Measurements from ENCODE around the gene RASSF8. TPM values are rescaled to one million over a fixed set of nuclear protein-coding genes. Genes with fewer than 3 reads are reported as not detected.

RASSF8 gene
- total RNA-seq, 4 donors from 2014 or later, result 3.6 to 15.1 (median 8.8) TPM

DNA sequence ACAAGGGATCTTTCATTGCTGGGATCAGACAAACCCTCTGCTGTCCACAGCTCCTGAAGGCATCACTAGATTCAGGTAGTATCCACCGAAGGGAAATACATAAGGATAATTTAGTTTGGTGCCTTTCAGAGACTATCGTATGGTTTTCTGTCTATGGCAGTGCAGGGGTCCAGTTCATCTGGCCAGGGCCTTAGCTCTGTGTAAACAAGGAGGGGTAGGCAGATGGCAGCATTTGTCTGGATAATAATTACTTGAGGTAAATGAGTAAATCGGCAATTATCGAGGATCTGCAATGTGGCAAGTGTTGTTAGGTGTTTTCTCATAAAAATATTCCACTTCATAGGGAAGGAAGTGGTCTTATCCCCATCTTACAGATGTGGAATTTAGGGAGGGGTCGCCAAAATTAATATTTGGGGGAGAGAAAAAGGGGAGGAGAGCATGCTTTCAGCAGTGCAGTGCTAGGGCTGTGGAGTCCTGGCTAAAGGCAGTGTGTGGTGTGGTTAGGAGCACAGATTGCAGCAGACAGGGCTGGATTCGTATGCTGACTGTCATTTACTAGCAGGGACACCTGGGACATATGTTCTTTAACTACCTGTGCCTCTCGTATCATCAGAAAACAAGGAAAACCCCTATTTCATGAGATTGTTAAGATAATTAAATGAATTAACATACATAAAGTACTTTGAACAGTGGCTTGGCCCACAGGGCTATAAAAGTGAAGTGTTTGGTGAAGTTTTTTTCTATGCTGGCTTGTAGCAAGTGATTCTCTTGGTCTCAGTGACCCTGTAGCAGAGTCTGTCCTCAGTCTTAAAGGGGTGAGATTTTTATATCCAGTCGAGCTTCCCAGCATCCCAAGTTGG, 27.1 kb downstream of the RASSF8 start:
- TF ChIP-seq POLR2A (IDR thresholded peaks at IDR 0.05), result no peak
- TF ChIP-seq, protein P1, sequence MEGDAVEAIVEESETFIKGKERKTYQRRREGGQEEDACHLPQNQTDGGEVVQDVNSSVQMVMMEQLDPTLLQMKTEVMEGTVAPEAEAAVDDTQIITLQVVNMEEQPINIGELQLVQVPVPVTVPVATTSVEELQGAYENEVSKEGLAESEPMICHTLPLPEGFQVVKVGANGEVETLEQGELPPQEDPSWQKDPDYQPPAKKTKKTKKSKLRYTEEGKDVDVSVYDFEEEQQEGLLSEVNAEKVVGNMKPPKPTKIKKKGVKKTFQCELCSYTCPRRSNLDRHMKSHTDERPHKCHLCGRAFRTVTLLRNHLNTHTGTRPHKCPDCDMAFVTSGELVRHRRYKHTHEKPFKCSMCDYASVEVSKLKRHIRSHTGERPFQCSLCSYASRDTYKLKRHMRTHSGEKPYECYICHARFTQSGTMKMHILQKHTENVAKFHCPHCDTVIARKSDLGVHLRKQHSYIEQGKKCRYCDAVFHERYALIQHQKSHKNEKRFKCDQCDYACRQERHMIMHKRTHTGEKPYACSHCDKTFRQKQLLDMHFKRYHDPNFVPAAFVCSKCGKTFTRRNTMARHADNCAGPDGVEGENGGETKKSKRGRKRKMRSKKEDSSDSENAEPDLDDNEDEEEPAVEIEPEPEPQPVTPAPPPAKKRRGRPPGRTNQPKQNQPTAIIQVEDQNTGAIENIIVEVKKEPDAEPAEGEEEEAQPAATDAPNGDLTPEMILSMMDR (IDR thresholded peaks at IDR 0.05), result no peak
- H3K27ac ChIP-seq, result peak overlapping the region in 1 of 4 donors; percentile 4
- intact Hi-C loops (cut with DNase I), result no loop called here
- 70 to 74% methylated on average over 8 of the region's 8 CpGs for WGBS, 2 donors
- no peaks in the 10 kb centered on the region for H3K36me3 ChIP-seq
- H3K9me3 ChIP-seq, result no peaks in the 10 kb centered on the region
- H3K27me3 ChIP-seq, result no peaks in the 10 kb centered on the region
- peaks cover 0 to 23% (median 8%) of the 10 kb centered on the region in 3 donors for H3K4me1 ChIP-seq
- no peak for DNase-seq
- H3K4me3 ChIP-seq, result no peak overlapping the region

DNA sequence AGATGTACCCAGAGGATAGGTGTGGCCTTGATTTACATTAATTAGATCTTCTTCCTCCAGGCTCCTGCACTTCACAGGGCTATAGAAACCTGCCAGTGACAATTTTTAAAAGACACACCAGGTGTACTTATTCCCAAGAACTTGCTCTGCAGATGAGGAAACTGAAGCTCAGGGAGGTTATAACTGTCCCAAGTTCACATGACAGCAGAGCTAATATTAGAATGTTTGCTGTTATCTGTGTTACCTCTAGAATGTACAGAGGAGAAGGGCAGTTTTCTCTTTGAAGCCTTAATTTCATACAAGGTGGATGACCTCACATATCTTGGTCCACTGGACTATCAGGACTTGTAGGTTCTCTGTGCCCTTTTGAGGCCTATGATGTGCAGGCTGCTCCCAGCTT, 27.7 kb downstream of the RASSF8 start:
- no peaks in the 10 kb centered on the region for H3K9me3 ChIP-seq
- no peaks in the 10 kb centered on the region for H3K27me3 ChIP-seq
- H3K27ac ChIP-seq, result peak overlapping the region in 1 of 4 donors; percentile 4
- intact Hi-C loops (cut with DNase I), result no loop called here
- DNase-seq, result no peak
- TF ChIP-seq, protein P1 (IDR thresholded peaks at IDR 0.05), result no peak
- no peak for TF ChIP-seq POLR2A (IDR thresholded peaks at IDR 0.05)
- no peaks in the 10 kb centered on the region for H3K36me3 ChIP-seq
- no peak overlapping the region for H3K4me3 ChIP-seq
- H3K4me1 ChIP-seq, result peaks cover 0 to 23% (median 8%) of the 10 kb centered on the region in 3 donors

DNA sequence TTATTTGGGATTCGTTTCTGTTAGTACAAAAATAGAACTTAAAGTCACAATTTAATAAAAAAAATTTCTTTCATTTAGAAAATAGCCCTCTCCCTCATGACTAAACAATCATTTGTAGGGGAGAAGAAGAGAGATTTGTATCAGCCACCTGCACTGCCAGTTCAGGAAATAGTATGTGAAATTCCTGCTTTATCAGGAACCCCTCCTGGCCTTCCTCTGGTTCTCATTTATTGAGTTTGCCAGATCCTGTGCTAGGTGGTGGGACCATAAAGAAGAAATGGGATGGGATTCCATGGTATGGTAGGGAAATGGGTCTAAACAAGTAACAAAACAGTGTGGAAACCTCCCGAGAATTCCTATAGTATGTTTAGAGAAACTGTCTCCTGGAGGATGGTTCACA, 30.0 kb downstream of the RASSF8 start:
- TF ChIP-seq, protein P1 (IDR thresholded peaks at IDR 0.05), result no peak
- no peak for TF ChIP-seq POLR2A (IDR thresholded peaks at IDR 0.05)
- H3K27me3 ChIP-seq, result no peaks in the 10 kb centered on the region
- DNase-seq, result no peak
- no peaks in the 10 kb centered on the region for H3K9me3 ChIP-seq
- no peaks in the 10 kb centered on the region for H3K36me3 ChIP-seq
- H3K4me1 ChIP-seq, result peaks cover 0 to 19% (median 8%) of the 10 kb centered on the region in 3 donors
- intact Hi-C loops (cut with DNase I), result no loop called here
- WGBS, 2 donors, result 57 to 64% methylated on average over 2 of the region's 2 CpGs
- H3K27ac ChIP-seq, result no peak overlapping the region
- H3K4me3 ChIP-seq, result no peak overlapping the region

DNA sequence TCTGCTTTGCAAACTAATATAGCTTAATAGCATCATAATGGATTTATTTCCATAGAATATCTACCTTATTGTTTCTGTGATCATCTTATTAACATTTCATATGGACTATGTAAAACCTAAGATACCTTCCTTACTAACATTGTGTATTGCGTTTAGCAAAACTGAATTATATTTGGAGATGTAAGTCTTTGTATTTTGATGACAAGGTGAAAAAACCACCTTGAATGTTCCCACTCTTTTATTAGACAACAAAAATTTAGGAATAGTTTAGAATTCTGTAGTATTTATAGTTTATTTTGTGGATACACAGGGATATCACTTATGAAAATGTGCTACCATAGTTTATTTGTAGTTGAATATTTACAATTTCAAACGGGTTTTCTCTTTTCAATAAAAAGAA, 32.0 kb downstream of the RASSF8 start:
- H3K27ac ChIP-seq, result no peak overlapping the region
- no peak for TF ChIP-seq POLR2A (IDR thresholded peaks at IDR 0.05)
- TF ChIP-seq, protein P1 (IDR thresholded peaks at IDR 0.05), result no peak
- H3K9me3 ChIP-seq, result no peaks in the 10 kb centered on the region
- H3K4me1 ChIP-seq, result peaks cover 0 to 10% (median 6%) of the 10 kb centered on the region in 3 donors
- no peak overlapping the region for H3K4me3 ChIP-seq
- no peak for DNase-seq
- no peaks in the 10 kb centered on the region for H3K36me3 ChIP-seq
- 74 to 89% methylated on average over 2 of the region's 2 CpGs for WGBS, 2 donors
- no peaks in the 10 kb centered on the region for H3K27me3 ChIP-seq
- intact Hi-C loops (cut with DNase I), result no loop called here

DNA sequence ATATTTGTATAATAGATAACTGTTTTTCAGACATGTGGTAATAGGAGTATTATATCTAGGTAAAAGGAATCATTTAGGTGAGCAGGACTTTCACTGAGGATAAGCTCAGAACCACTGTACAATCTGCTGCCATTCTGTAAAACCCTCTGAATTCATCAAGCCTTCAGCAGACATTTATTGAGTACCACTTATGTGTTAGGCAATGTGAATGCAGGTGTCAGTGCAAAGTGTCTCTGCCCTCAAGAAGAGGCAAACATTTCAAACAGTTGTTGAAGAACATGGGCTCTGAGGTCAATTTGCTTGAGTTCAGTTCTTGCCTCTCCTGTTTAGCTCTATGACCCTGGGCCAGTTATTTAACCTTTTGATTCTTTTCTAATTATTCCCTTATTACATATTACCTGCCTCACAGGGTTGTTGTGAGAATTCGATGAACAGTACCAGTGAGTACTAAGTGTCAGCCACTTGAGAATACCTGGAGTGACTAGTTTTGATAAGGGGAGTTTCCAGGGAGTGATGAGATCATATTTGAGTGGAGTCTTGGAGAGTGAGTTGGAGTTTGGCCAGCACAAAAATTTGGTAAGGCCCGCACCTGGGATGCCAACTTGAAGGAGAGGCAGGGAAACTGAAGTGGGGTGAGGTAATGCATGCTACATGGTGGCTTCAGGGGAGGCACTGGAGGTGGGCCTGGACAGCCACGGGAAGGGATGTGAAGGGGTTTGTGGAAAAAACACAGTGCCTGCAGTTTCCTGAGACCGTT, 33.7 kb downstream of the RASSF8 start:
- Histone ChIP-seq H3K4me3 (no peak overlapping the region), H3K9me3 (no peaks in the 10 kb centered on the region), H3K27me3 (no peaks in the 10 kb centered on the region), H3K27ac (no peak overlapping the region), H3K36me3 (no peaks in the 10 kb centered on the region), H3K4me1 (peaks cover 0 to 6% (median 0%) of the 10 kb centered on the region in 3 donors)
- DNase-seq, result no peak
- 39 to 58% methylated on average over 4 of the region's 4 CpGs for WGBS, 2 donors
- TF ChIP-seq, protein P1 (IDR thresholded peaks at IDR 0.05), result no peak
- no peak for TF ChIP-seq POLR2A (IDR thresholded peaks at IDR 0.05)
- intact Hi-C loops (cut with DNase I), result no loop called here

Data from esophagus squamous epithelium (tissue), 5 donors.